Hematopoietic multipotent progenitor cell (in vitro differentiated cells): ENCODE measurements around the gene LTBP1. TPM values are rescaled to one million over a fixed set of nuclear protein-coding genes. Genes with fewer than 3 reads are reported as not detected.

Experiments used
- DNase-seq, 3 donors: peaks; one replicate each; pipeline ENCODE4 v3.0.0-alpha.2; 2011 to 2015; ENCODE audit warnings: low read depth in 2 of 3, low spot score in 2 of 3
- total RNA-seq: library from RNA; depleted of rRNA; stranded (reverse); fragments of >200 nt; gene quantifications from one replicate; pipeline ENCODE4 v1.2.3, GENCODE V29; 2012

The LTBP1 gene
- total RNA-seq, 1 donor: 4.3 TPM

DNA sequence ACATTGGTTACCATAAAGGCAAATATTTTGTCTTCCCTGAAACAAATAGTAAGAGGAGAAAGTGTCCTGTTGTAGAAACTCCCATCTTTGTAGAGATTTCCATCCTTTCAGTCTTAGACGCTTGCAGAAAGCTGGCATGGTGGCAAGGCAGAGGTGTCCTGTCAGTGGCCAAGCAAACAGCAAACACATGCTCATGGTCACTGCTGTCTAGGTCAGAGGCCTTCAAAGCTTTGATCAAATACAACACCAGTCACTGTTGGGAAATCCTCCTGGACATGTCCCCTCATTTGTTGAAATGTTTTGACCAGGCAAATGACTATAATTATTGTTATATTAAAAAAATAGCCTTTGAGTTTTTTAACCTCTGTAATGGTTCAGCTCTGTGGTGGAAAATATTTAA is 55.1 kb downstream of the LTBP1 start:
- no peak for DNase-seq

DNA sequence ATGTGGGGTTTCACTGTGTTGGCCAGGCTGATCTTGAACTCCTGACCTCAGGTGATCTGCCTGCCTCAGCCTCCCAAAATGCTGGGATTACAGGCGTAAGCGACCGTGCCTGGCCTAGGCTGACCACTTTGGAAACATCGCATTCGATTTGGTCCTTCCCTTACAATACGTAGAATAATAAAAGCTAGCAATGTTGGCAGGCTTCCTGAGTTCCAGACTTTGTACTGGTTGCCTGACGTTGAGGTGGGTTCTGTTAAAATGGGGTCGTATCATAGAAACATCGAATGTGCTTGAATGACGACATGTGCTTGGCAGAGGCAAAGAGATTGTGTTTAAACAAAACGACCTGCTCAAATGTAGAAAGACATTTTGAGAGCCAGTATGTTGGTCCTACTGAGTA is 56.1 kb downstream of the LTBP1 start:
- DNase-seq: no peak

GRCh38 chr2:33005057-33005456 is 58.3 kb downstream of the LTBP1 start:
- no peak for DNase-seq

- no peak for DNase-seq
These were observed 62.0 kb downstream of the LTBP1 start for GRCh38 chr2:33008716-33009115.

DNA sequence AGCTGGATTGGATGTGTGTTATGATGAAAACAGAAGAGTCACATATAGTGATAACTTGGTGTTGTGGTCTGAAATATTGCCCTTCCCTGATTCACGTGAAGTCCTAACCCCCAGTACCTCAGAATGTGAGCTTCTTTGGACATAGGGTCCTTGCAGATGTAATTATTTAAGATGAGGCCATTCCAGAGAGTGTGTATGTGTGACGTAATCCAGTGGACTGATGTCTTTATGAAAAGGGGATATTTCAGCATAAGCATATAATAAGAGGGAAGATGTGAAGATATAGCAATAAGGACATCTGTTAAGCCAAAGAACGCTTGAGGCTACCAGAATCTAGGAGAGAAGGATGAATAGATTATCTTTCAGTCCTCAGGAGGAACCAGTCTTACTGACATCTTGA is 62.5 kb downstream of the LTBP1 start:
- DNase-seq: no peak

DNA sequence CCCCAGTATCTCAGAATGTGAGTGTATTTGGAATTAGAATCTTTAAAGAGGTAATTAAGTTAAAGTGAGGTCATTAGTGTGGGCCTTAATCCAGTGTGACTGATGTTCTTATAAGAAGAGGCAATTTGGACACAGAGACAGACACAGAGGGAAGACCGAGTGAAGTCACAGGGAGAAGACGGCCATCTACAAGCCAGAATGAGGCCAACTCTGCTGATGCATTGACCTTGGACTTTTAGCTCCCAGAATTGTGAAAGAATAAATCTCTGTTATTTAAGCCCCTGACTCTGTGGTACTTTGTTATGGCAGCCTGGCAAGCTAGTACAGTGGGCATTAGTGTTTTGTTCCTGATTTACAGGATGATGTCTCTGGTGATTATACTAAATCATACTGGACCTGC is 64.6 kb downstream of the LTBP1 start:
- DNase-seq: no peak

DNA sequence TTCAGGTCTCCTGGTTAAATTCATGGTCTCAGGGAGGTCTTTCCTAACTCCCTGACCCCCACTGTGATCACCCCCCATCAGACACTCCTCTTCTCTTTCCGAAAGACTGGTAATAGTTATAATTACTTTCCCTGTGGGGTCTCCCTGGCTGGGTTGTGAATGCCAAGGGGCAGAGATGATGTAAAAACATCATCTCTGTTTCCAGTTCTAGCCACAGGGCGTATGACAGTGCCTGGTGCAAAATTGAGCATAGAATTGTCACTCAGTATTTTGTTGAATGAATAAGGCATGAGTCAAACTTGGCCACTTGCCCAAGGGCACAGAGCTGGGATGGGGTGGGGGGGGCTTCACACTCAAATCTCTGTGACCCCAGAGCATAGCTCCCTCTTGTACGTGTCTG is 65.2 kb downstream of the LTBP1 start:
- no peak for DNase-seq

- no peak for DNase-seq
These were observed 66.9 kb downstream of the LTBP1 start for GRCh38 chr2:33013684-33014110.

DNA sequence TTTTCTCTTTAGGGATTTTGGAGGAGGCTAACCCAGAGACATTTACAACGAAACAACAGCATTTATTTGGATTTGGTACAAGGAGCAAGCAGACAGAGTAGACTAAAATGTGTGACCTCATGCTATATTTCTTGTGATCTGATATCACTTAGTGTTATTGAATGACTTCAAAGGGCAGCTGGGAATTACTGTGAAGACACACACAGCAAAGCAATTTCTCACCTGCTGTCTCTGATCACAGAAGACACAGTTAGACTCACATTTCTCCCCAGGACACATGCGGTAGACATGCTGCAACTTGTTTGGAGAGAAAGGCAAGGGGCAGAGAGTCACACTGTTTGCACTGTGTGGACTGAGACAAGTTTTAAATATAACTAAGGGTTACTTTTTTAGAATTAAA is 67.5 kb downstream of the LTBP1 start:
- no peak for DNase-seq

DNA sequence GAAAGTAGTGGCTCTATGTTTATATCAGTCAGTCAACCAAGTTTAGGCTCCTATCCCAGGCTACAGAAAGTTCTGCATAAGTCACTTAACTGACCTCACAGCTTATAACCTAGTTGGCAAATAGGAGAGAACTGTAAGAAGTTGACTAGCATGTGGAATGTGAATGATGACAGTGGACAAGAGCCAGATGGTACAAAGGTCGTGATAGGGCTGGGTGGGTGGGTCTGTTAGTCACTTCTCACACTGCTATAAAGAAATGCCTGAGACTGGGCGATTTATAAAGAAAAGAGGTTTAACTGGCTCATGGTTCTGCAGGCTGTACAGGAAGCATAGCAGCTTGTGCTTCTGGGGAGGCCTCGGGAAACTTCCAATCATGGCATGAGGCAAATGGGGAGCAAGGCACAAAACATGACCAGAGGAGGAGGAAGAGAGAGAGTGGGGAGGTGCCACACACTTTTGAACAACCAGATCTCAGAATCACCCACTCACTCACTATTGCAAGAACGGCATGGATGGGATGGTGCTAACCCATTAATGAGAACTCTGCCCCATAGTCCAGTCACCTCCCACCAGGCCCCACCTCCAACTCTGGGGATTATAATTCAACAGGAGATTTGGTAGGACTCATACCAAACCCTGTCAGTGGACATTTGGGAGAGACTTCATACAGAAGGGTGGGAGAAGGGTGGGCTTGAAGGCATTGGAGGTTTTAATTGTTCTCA is 68.8 kb downstream of the LTBP1 start:
- DNase-seq: no peak

DNA sequence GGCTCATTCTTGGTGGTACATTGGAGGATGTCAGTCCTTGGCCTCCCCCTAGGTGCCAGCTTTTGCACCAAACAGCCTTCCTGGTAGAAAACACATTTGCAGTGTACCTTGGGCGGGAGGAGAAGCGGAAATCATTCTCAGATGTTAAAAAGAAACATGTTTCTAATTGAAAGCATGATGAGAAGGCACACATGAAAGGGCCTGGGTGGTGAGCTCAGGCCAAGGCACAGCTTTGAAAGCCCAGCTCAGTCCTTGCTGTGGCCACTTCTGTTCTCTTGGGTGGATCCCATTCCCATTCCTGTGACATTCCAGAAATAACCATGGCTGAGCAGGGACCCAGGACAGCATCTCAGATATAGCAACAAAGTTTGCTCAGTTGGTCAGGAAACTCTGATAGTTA is 71.5 kb downstream of the LTBP1 start:
- DNase-seq: no peak

GRCh38 chr2:33019796-33020195 is 73.0 kb downstream of the LTBP1 start:
- DNase-seq: no peak

GRCh38 chr2:33020883-33021282 is 74.1 kb downstream of the LTBP1 start:
- DNase-seq: no peak

GRCh38 chr2:33021542-33022227 is 74.9 kb downstream of the LTBP1 start:
- peak in 1 of 3 donors; percentile 15 for DNase-seq

DNA sequence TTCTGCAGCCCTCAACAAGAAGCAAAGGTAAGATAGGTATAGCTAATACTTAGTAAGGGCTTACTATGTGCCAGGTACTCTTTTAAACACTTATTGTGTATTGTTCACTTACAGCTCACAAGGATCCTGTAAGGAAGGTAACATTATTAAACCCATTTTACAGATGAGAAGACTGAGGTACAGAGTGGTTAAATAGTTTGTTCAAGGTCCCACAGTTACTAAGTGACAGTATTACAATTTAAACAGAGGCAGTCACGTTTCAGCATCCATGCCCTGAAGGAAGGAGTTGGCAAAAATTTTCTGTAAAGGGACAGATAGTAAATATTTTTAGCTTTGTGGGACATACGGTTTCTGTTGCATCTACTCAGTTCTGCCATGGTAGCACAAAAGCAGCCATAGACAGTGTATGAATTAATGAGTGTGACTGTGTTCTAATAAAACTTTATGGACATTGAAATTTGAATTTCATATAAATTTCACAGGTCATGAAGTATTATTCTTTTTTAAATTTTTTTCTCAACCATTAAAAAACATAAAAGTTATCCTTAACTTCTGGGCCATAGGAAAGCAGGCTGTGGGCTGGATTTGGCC is 75.7 kb downstream of the LTBP1 start:
- no peak for DNase-seq

GRCh38 chr2:33022989-33023727 is 76.4 kb downstream of the LTBP1 start:
- DNase-seq: peak in 2 of 3 donors; percentile 78 to 94

DNA sequence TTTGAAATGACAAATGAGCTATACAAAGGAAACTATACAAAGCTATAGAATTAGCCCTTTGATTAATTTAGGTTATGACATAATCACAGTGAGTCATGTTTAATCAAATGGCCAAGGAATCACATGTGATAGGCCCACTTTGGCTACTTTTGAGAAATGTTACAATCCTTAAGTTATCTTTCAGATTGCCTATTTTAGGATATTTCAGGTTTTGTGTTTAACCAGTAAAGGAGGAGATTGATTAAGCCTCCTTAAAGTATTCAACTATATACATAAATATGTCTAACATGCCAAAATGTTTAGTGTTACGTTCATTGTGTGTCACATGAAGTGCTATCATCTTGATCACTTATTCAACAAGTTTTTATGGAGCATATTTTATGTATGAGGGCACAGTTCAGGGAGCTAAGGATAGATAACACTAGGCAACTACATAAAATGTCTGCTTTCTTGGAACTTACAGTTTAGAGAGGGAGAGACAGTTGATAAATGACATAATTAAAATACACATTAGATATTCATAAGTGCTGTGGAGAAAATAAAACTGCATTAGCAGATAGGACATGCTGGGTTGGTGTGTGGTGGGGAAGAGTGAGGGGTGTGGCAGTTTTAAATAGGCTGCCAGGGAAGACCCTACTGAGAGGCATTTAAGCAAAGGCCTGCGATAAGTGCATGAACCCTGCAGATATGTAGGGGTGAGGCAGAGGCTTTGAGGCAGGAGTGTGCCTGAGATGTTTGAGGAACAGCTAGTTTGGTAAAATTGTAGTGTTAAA is 77.2 kb downstream of the LTBP1 start:
- DNase-seq: peak in 1 of 3 donors; percentile 20

GRCh38 chr2:33024758-33025157 is 78.0 kb downstream of the LTBP1 start:
- no peak for DNase-seq

DNA sequence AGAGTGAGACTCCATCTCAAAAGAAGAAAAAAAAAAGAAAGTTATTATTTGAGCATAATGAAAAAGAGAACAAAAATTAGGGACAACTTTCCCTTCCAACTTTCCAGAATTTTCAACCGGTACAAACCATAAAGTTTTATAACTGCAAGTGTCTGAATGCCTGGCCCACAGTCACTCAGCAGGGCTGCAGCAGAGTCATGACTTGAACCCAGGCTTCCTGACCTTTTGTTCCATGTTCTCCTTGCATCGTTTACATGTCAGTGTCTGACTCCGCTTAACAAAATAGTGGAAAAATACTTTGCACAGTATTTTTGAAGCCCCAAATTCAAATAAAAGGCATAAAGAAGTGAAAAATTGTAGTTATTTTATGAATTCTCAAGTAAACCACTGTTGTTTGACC is 82.7 kb downstream of the LTBP1 start:
- DNase-seq: no peak

DNA sequence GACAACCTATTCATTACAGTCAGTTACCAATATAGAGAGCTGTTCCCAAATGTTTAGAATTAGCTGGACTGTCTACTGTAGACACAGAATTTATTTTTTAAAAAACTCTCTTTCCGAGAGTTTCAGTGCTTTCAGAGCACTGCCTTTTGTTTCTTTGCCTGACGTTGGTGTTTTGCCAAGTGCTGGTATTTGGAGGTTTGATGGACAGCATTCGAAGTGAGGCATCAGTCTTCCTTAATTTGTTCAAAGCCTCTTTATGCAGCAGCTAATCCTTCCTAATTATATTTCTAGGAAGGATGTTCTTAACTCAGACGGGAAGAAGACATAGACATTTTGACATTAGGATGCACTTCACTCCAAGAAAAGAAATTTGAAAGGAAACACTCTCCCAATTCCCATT is 83.2 kb downstream of the LTBP1 start:
- no peak for DNase-seq

DNA sequence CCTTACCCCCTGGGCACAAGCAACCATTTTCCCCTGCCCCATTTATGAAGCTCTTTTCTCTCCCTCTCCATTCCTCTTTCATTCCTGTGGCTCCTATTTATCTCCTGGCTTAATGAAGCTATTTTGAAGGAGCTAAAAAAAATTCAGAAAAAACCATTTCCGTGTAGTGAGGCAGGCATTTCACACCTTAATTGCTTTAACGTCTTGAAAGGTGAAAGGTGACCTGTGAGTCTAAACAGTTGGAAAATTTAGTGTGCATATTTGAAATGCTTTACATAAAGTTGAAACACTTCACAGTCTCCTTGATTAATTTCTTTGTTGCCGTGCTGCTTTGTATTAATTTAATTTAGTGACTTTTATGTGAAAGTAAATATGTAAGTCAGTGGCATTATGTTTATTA is 83.6 kb downstream of the LTBP1 start:
- DNase-seq: no peak
